Ishikawa (cell line): ENCODE data around the gene MYZAP.

Experiments
- CEBPB ChIP-seq: IDR thresholded peaks from 2 replicates; pipeline ENCODE4 v1.6.1; 2012
- CREB1 ChIP-seq: IDR thresholded peaks from 2 replicates; pipeline ENCODE4 v1.6.1; 2012; ENCODE audit warnings: low read depth
- EGR1 ChIP-seq: IDR thresholded peaks from 2 replicates; pipeline ENCODE4 v1.6.1; 2012
- EP300 ChIP-seq: IDR thresholded peaks from 2 replicates; pipeline ENCODE4 v1.6.1; 2012; ENCODE audit warnings: borderline replicate concordance
- FOXM1 ChIP-seq: IDR thresholded peaks from 2 replicates; pipeline ENCODE4 v1.6.1; 2012; ENCODE audit warnings: low read depth, borderline replicate concordance
- MAX ChIP-seq: IDR thresholded peaks from 2 replicates; pipeline ENCODE4 v1.6.1; 2012
- NFIC ChIP-seq: IDR thresholded peaks from 2 replicates; pipeline ENCODE4 v1.6.1; 2012
- RAD21 ChIP-seq: IDR thresholded peaks from 2 replicates; pipeline ENCODE4 v1.6.1; 2012; ENCODE audit warnings: low read depth
- REST ChIP-seq: IDR thresholded peaks from 2 replicates; pipeline ENCODE4 v1.6.1; 2012; ENCODE audit warnings: low read depth, mild to moderate bottlenecking
- TAF1 ChIP-seq: IDR thresholded peaks from 2 replicates; pipeline ENCODE4 v1.6.1; 2012; ENCODE audit warnings: low read depth, mild to moderate bottlenecking
- TCF12 ChIP-seq: IDR thresholded peaks from 2 replicates; pipeline ENCODE4 v1.6.1; 2012; ENCODE audit warnings: low read depth
- TEAD4 ChIP-seq: IDR thresholded peaks from 2 replicates; pipeline ENCODE4 v1.6.1; 2012
- USF1 ChIP-seq: IDR thresholded peaks from 2 replicates; pipeline ENCODE4 v1.6.1; 2012
- YY1 ChIP-seq: IDR thresholded peaks from 2 replicates; pipeline ENCODE4 v1.6.1; 2012; ENCODE audit warnings: low read depth
- ZBTB7A ChIP-seq: IDR thresholded peaks from 2 replicates; pipeline ENCODE4 v1.6.1; 2012; ENCODE audit warnings: low read depth

Gene MYZAP

GRCh38 chr15:57665194-57665593 is 73.5 kb downstream of the MYZAP start:
- TF ChIP-seq MAX (no peak), USF1 (no peak)

- no peak for TF ChIP-seq NFIC
- TF ChIP-seq TEAD4, result no peak
- no peak for TF ChIP-seq EP300
- no peak for TF ChIP-seq YY1
- no peak for TF ChIP-seq TCF12
These were observed 74.2 kb downstream of the MYZAP start for GRCh38 chr15:57665939-57666338.

GRCh38 chr15:57667171-57667849 is 75.6 kb downstream of the MYZAP start:
- TF ChIP-seq USF1 (no peak), RAD21 (peak; percentile 48), EP300 (no peak)

GRCh38 chr15:57668016-57668415 is 76.3 kb downstream of the MYZAP start:
- TF ChIP-seq USF1 (no peak), TAF1 (no peak), NFIC (no peak), RAD21 (no peak), EGR1 (no peak), MAX (no peak), ZBTB7A (no peak), CEBPB (no peak), CREB1 (no peak), FOXM1 (no peak), TCF12 (no peak), REST (no peak), TEAD4 (no peak), YY1 (no peak)

- TF ChIP-seq ZBTB7A, result no peak
- no peak for TF ChIP-seq EGR1
- TF ChIP-seq MAX, result no peak
- no peak for TF ChIP-seq YY1
- no peak for TF ChIP-seq USF1
- TF ChIP-seq FOXM1, result no peak
- no peak for TF ChIP-seq CEBPB
- no peak for TF ChIP-seq CREB1
- TF ChIP-seq REST, result no peak
- TF ChIP-seq TAF1, result no peak
- TF ChIP-seq EP300, result no peak
- TF ChIP-seq NFIC, result no peak
- no peak for TF ChIP-seq RAD21
- no peak for TF ChIP-seq TEAD4
- TF ChIP-seq TCF12, result no peak
These were observed 79.9 kb downstream of the MYZAP start for GRCh38 chr15:57671636-57672035.
